Adrenal gland (tissue), 12 donors: ENCODE results near the gene PMVK. TPM values are rescaled to one million over a fixed set of nuclear protein-coding genes. Genes with fewer than 3 reads are reported as not detected.

Source experiments
- DNase-seq, 7 donors: peaks; one replicate each; pipeline ENCODE4 v3.0.0-alpha.2; 2019 to 2020
- H3K27ac ChIP-seq, 5 donors: fragments of 200-600 bp; sonication (generic) in 4 of 5; 1 replicate in 3 of 5; 2 replicates in 2 of 5; pipeline versions ENCODE4 v1.5.1 to v1.8.0; 2016 to 2020; ENCODE audit warnings: mild to moderate bottlenecking in 1 of 5
- H3K27me3 ChIP-seq: fragments of 200-600 bp; 2 replicates; pipeline ENCODE4 v1.8.0; 2021
- H3K36me3 ChIP-seq, 2 donors: fragments of 200-600 bp; replicated peaks in 1 of 2; 1 replicate in 1 of 2; 2 replicates in 1 of 2; pipeline versions ENCODE4 v1.5.1 to v1.8.0; 2018 to 2022
- H3K4me1 ChIP-seq, 2 donors: fragments of 200-600 bp; replicated peaks in 1 of 2; 1 replicate in 1 of 2; 2 replicates in 1 of 2; pipeline versions ENCODE4 v1.5.1 to v1.8.0; 2018 to 2021
- H3K4me3 ChIP-seq, 4 donors: fragments of 200-600 bp; sonication (generic) in 3 of 4; one replicate each; pipeline ENCODE4 v1.5.1; 2016 to 2018
- H3K9me3 ChIP-seq, 3 donors: fragments of 200-600 bp; sonication (generic) in 1 of 3; replicated peaks in 1 of 3; 1 replicate in 2 of 3; 2 replicates in 1 of 3; pipeline versions ENCODE4 v1.5.1 to v1.8.0; 2016 to 2021
- CTCF ChIP-seq, 6 experiments: fragments of 450-650 bp in 4 of 6; fragments of 200-600 bp in 2 of 6; sonication (generic) in 1 of 6; IDR thresholded peaks; 1 replicate in 5 of 6; 2 replicates in 1 of 6; pipeline versions ENCODE4 v1.5.1 to v1.8.0; 2016 to 2021; ENCODE audit warnings: antibody characterized with exemption in 6 of 6, mild to moderate bottlenecking in 2 of 6, moderate library complexity in 1 of 6
- POLR2A ChIP-seq, 2 donors: fragments of 450-650 bp; IDR thresholded peaks; one replicate each; pipeline ENCODE4 v1.6.1; 2017; ENCODE audit warnings: antibody characterized with exemption in 2 of 2, mild to moderate bottlenecking in 2 of 2, moderate library complexity in 1 of 2
- WGBS, 4 donors: extraction: QIAGEN DNeasy Blood & Tissue Kit in 2 of 4; methylation state at CpG; one replicate each; pipeline versions ENCODE4 v1.1.5 to v1.1.7; 2013 to 2017; 5-methylcytosine and 5-hydroxymethylcytosine counted together
- intact Hi-C, 2 donors: fragments of 100-400 bp; cut with DNase I; formaldehyde crosslinking; loops; one replicate each; pipeline versions ENCODE4 v1.14.1 to v1.15.0; 2022 to 2023
- polyA plus RNA-seq, 3 donors: library from polyadenylated mRNA; stranded (reverse); fragments of 200-250 nt in 2 of 3; fragments of 350-450 nt in 1 of 3; fragmentation: Illumina TruSeq in 1 of 3; extraction: RNeasy Lipid Tissue Mini Kit (QIAGEN cat#74804) in 1 of 3; gene quantifications; one replicate each; pipeline ENCODE4 v1.2.3, GENCODE V29; 2013 to 2014
- total RNA-seq, 9 donors: library from RNA; depleted of rRNA in 4 of 9; stranded (reverse); fragments of >200 nt in 4 of 9; fragments of 120-200 nt in 1 of 9; fragmentation: NEBNext Ultra II Directional in 1 of 9; extraction: Animal tissue kit (Norgen Biotek cat#: 25700) in 1 of 9; gene quantifications; one replicate each; pipeline versions ENCODE4 v1.1.0 to v1.2.4, GENCODE V29; 2013 to 2023
- donor health status: healthy with polysubstance abuse.
- donor health status: Bipolar disorder and iron deficiency.
- donor health status: DM: yes; HTN: yes; CAD: no.
- donor health status: DM: no; HTN: no; CAD: no.
- donor health status: DM: no; HTN: no; CAD: no.
- donor health status: DM: yes; HTN: yes; CAD: no.

PMVK gene
- total and polyA plus RNA-seq, 12 donors: 12.6 to 70.0 (median 41.7) TPM

- TF ChIP-seq POLR2A (IDR thresholded peaks at IDR 0.05): no peak
- TF ChIP-seq CTCF (IDR thresholded peaks at IDR 0.05): no peak
- DNase-seq: no peak
- WGBS, 4 donors: 81 to 85% (median 84%) methylated on average over 5 to 7 of the region's 7 CpGs
- Histone ChIP-seq H3K27ac (peak overlapping the region in 1 of 5 donors; percentile 70), H3K36me3 (peaks cover 0 to 61% of the 10 kb centered on the region in 2 donors), H3K4me1 (peaks cover 23 to 41% of the 10 kb centered on the region in 2 donors), H3K27me3 (no peaks in the 10 kb centered on the region), H3K9me3 (no peaks in the 10 kb centered on the region), H3K4me3 (no peak overlapping the region)
- intact Hi-C loops: loop anchor here in 1 of 2 donors (5.0 kb wide), 1 partner anchor 36 kb away; the partner anchor contains the start of gene ZBTB7B
These were observed 29.6 kb upstream of the PMVK start for GRCh38 chr1:154966111-154966510.

GRCh38 chr1:154964359-154964758 lies 27.8 kb upstream of the PMVK start:
- intact Hi-C loops: loop anchor here in 1 of 2 donors (5.0 kb wide), 1 partner anchor 33 kb away; no protein-coding TSS in a partner anchor

GRCh38 chr1:154963643-154964042 lies 27.1 kb upstream of the PMVK start:
- TF ChIP-seq CTCF (IDR thresholded peaks at IDR 0.05): no peak
- no peak for TF ChIP-seq POLR2A (IDR thresholded peaks at IDR 0.05)
- H3K27ac ChIP-seq: peak overlapping the region in 1 of 5 donors; percentile 98
- DNase-seq: no peak
- no peak overlapping the region for H3K4me3 ChIP-seq
- H3K27me3 ChIP-seq: no peaks in the 10 kb centered on the region
- H3K9me3 ChIP-seq: no peaks in the 10 kb centered on the region
- H3K36me3 ChIP-seq: peaks cover 0 to 72% of the 10 kb centered on the region in 2 donors
- peaks cover 13 to 29% of the 10 kb centered on the region in 2 donors for H3K4me1 ChIP-seq
- intact Hi-C loops: loop anchor here in 1 of 2 donors (5.0 kb wide), 1 partner anchor 34 kb away; no protein-coding TSS in a partner anchor
- WGBS, 4 donors: 78 to 84% (median 79%) methylated on average over 8 of the region's 8 CpGs

More at GRCh38 chr1:154964359-154964758, 27.8 kb upstream of the PMVK start:
- H3K4me3 ChIP-seq: no peak overlapping the region
- 87 to 91% (median 90%) methylated on average over 6 of the region's 6 CpGs for WGBS, 4 donors
- H3K9me3 ChIP-seq: no peaks in the 10 kb centered on the region
- no peak for DNase-seq
- peaks cover 13 to 37% of the 10 kb centered on the region in 2 donors for H3K4me1 ChIP-seq
- H3K27ac ChIP-seq: no peak overlapping the region
- TF ChIP-seq CTCF (IDR thresholded peaks at IDR 0.05) (no peak), POLR2A (IDR thresholded peaks at IDR 0.05) (no peak)
- H3K36me3 ChIP-seq: peaks cover 0 to 65% of the 10 kb centered on the region in 2 donors
- H3K27me3 ChIP-seq: no peaks in the 10 kb centered on the region

- no peaks in the 10 kb centered on the region for H3K9me3 ChIP-seq
- peaks cover 0 to 71% of the 10 kb centered on the region in 2 donors for H3K36me3 ChIP-seq
- WGBS, 4 donors: 64 to 82% (median 70%) methylated on average over 2 to 6 of the region's 6 CpGs
- H3K4me1 ChIP-seq: peaks cover 13 to 24% of the 10 kb centered on the region in 2 donors
- no peaks in the 10 kb centered on the region for H3K27me3 ChIP-seq
- no peak for TF ChIP-seq CTCF (IDR thresholded peaks at IDR 0.05)
- TF ChIP-seq POLR2A (IDR thresholded peaks at IDR 0.05): no peak
- DNase-seq: no peak
- H3K27ac ChIP-seq: peak overlapping the region; percentile 94 to 99 (median 96)
- intact Hi-C loops: loop anchor here in 1 of 2 donors (5.0 kb wide), 1 partner anchor 34 kb away; no protein-coding TSS in a partner anchor
- peak overlapping the region in 1 of 4 donors; percentile 66 for H3K4me3 ChIP-seq
These were observed 26.3 kb upstream of the PMVK start for GRCh38 chr1:154962795-154963330.
